H1 (cell line): ENCODE data around the gene PYCARD. TPM values are rescaled to one million over a fixed set of nuclear protein-coding genes. Genes with fewer than 3 reads are reported as not detected.
A peak's percentile ranks its signal among the peaks of the same experiment; 100 is the strongest.

Source experiments
- CTCF ChIA-PET: fragments of 300-600 bp; sonication (Branson Sonifier 250); formaldehyde crosslinking; loops from one replicate; lab custom pipeline; 2021; ENCODE audit not compliant: partially characterized antibody; lab: Charles Lee
- POLR2A ChIA-PET: fragments of 300-600 bp; sonication (Branson Sonifier 250); formaldehyde crosslinking; loops from one replicate; lab custom pipeline; 2021; ENCODE audit warnings: inconsistent platforms; ENCODE audit not compliant: partially characterized antibody; lab: Charles Lee
- DNase-seq, 2 experiments: peaks; one replicate each; pipeline versions ENCODE4 v3.0.0 to v3.0.0-alpha.2; 2010 to 2022; ENCODE audit warnings: low spot score in 2 of 2, low read depth in 1 of 2, mixed read lengths in 1 of 2
- FAIRE-seq: peaks from 2 replicates; lab custom pipeline; 2011; peaks lifted over from hg19 to GRCh38; lab: Jason Lieb, UNC
- H2AFZ ChIP-seq: 2 replicates; pipeline ENCODE4 v1.8.1; 2012; ENCODE audit warnings: low read length, inconsistent platforms
- H2AK5ac ChIP-seq: 2 replicates; pipeline ENCODE4 v1.6.1; 2013; ENCODE audit warnings: low read depth, low read length
- H2BK120ac ChIP-seq: replicated peaks from 2 replicates; pipeline ENCODE3; 2013; ENCODE audit warnings: low read depth, low read length, inconsistent platforms
- H2BK12ac ChIP-seq: 2 replicates; pipeline ENCODE4 v1.6.1; 2013; ENCODE audit warnings: low read depth, low read length
- H2BK15ac ChIP-seq: 2 replicates; pipeline ENCODE4 v1.6.1; 2013; ENCODE audit warnings: low read length
- H2BK20ac ChIP-seq: 2 replicates; pipeline ENCODE4 v1.6.1; 2013; ENCODE audit warnings: low read length
- H2BK5ac ChIP-seq: 2 replicates; pipeline ENCODE4 v1.6.1; 2013; ENCODE audit warnings: low read depth, low read length
- H3K14ac ChIP-seq: 2 replicates; pipeline ENCODE4 v1.6.1; 2013; ENCODE audit warnings: inconsistent platforms; ENCODE audit not compliant: insufficient read length
- H3K18ac ChIP-seq: 2 replicates; pipeline ENCODE4 v1.6.1; 2013; ENCODE audit warnings: low read length; ENCODE audit errors: extremely low read depth
- H3K23ac ChIP-seq: 2 replicates; pipeline ENCODE4 v1.6.1; 2013; ENCODE audit warnings: inconsistent platforms; ENCODE audit not compliant: insufficient read length
- H3K23me2 ChIP-seq: 2 replicates; pipeline ENCODE4 v1.6.1; 2013; ENCODE audit warnings: low read depth, low read length
- H3K27ac ChIP-seq: 2 replicates; pipeline ENCODE4 v1.6.1; 2011; ENCODE audit warnings: low read depth, low read length, inconsistent platforms
- H3K27me3 ChIP-seq, 4 experiments: replicated peaks in 1 of 4; 1 replicate in 1 of 4; 2 replicates in 3 of 4; pipeline versions ENCODE4 v1.6.1 to v1.8.1; 2011 to 2013; ENCODE audit warnings: low read length in 3 of 4, mild to moderate bottlenecking in 3 of 4, inconsistent platforms in 2 of 4, mixed read lengths in 2 of 4, moderate library complexity in 1 of 4; ENCODE audit not compliant: control insufficient read depth in 3 of 4, insufficient read depth in 3 of 4; ENCODE audit errors: extremely low read depth in 1 of 4
- H3K36me3 ChIP-seq, 4 experiments: 2 replicates each; pipeline versions ENCODE4 v1.6.1 to v1.8.1; 2011 to 2013; ENCODE audit warnings: mild to moderate bottlenecking in 4 of 4, low read length in 3 of 4, moderate library complexity in 2 of 4, control low read depth in 1 of 4, inconsistent platforms in 1 of 4; ENCODE audit not compliant: insufficient read depth in 4 of 4, control insufficient read depth in 2 of 4
- H3K4ac ChIP-seq: replicated peaks from 2 replicates; pipeline ENCODE3; 2013; ENCODE audit warnings: low read length, low read depth, mixed read lengths, inconsistent platforms; ENCODE audit not compliant: insufficient read length
- H3K4me1 ChIP-seq, 4 experiments: replicated peaks in 1 of 4; 1 replicate in 1 of 4; 2 replicates in 3 of 4; pipeline versions ENCODE4 v1.6.1 to v1.8.1; 2011 to 2013; ENCODE audit warnings: low read length in 3 of 4, inconsistent platforms in 2 of 4, mixed read lengths in 1 of 4; ENCODE audit not compliant: insufficient read depth in 4 of 4, control insufficient read depth in 3 of 4
- H3K4me2 ChIP-seq, 2 experiments: 2 replicates each; pipeline versions ENCODE4 v1.6.1 to v1.8.1; 2011 to 2013; ENCODE audit warnings: low read depth in 2 of 2, low read length in 2 of 2, control low read depth in 1 of 2, inconsistent platforms in 1 of 2, mild to moderate bottlenecking in 1 of 2; ENCODE audit not compliant: insufficient read depth in 1 of 2
- H3K4me3 ChIP-seq, 4 experiments: fragments of 200-600, 300-600 bp in 1 of 4; sonication (generic), shearing (Covaris generic), sonication (Bioruptor Twin) in 1 of 4; 2 replicates each; pipeline versions ENCODE4 v1.5.1 to v1.8.1; 2011 to 2016; ENCODE audit warnings: low read length in 4 of 4, low read depth in 3 of 4, control low read depth in 2 of 4, inconsistent platforms in 2 of 4, mild to moderate bottlenecking in 2 of 4, mixed read lengths in 1 of 4, moderate library complexity in 1 of 4; ENCODE audit not compliant: insufficient read depth in 2 of 4; ENCODE audit errors: extremely low read depth in 1 of 4
- H3K56ac ChIP-seq: replicated peaks from 2 replicates; pipeline ENCODE3; 2013; ENCODE audit warnings: low read depth, mild to moderate bottlenecking, mixed read lengths, low read length, inconsistent platforms; ENCODE audit not compliant: insufficient read length
- H3K79me1 ChIP-seq: 2 replicates; pipeline ENCODE4 v1.6.1; 2013; ENCODE audit warnings: low read depth, low read length, control low read depth
- H3K79me2 ChIP-seq, 2 experiments: 2 replicates each; pipeline versions ENCODE4 v1.6.1 to v1.8.1; 2012 to 2013; ENCODE audit warnings: low read length in 2 of 2, mild to moderate bottlenecking in 2 of 2, inconsistent platforms in 1 of 2; ENCODE audit not compliant: insufficient read depth in 2 of 2, control insufficient read depth in 1 of 2
- H3K9ac ChIP-seq, 4 experiments: replicated peaks in 1 of 4; 1 replicate in 1 of 4; 2 replicates in 3 of 4; pipeline versions ENCODE4 v1.6.1 to v1.8.1; 2011 to 2013; ENCODE audit warnings: low read depth in 3 of 4, low read length in 3 of 4, control low read depth in 2 of 4, mild to moderate bottlenecking in 2 of 4, moderate library complexity in 2 of 4, inconsistent platforms in 1 of 4; ENCODE audit errors: extremely low read depth in 1 of 4
- H3K9me3 ChIP-seq, 2 experiments: 2 replicates each; pipeline versions ENCODE4 v1.6.1 to v1.8.1; 2012 to 2013; ENCODE audit warnings: mild to moderate bottlenecking in 2 of 2, moderate library complexity in 2 of 2, control low read depth in 1 of 2, inconsistent platforms in 1 of 2, low read depth in 1 of 2, low read length in 1 of 2, mixed read lengths in 1 of 2; ENCODE audit not compliant: insufficient read depth in 2 of 2
- H4K20me1 ChIP-seq, 2 experiments: replicated peaks in 1 of 2; 2 replicates each; pipeline versions ENCODE3 to v1.8.1; 2011 to 2013; ENCODE audit warnings: inconsistent platforms in 2 of 2, low read length in 2 of 2, mild to moderate bottlenecking in 1 of 2; ENCODE audit not compliant: insufficient read depth in 2 of 2, control insufficient read depth in 1 of 2
- H4K5ac ChIP-seq: 2 replicates; pipeline ENCODE4 v1.6.1; 2013; ENCODE audit warnings: low read length, low read depth, mixed read lengths, inconsistent platforms; ENCODE audit not compliant: insufficient read length
- H4K8ac ChIP-seq: 2 replicates; pipeline ENCODE4 v1.8.0; 2013; ENCODE audit warnings: mild to moderate bottlenecking, moderate library complexity, low read length, inconsistent platforms; ENCODE audit not compliant: insufficient read depth; ENCODE audit errors: extremely low read depth
- H4K91ac ChIP-seq: replicated peaks from 2 replicates; pipeline ENCODE3; 2013; ENCODE audit warnings: low read length, mixed read lengths, inconsistent platforms; ENCODE audit not compliant: insufficient read length
- KDM1A ChIP-seq: fragments of 200-600, 300-600 bp; sonication (generic); IDR thresholded peaks from 2 replicates; pipeline ENCODE4 v1.7.1; 2016; ENCODE audit warnings: mild to moderate bottlenecking, low read length, borderline replicate concordance
- MAFK ChIP-seq: IDR thresholded peaks from 2 replicates; pipeline ENCODE4 v1.6.1; 2012; ENCODE audit warnings: low read depth, mild to moderate bottlenecking, improper control_type of control experiment, low read length
- SAP30 ChIP-seq: fragments of 300-600 bp; sonication (generic); IDR thresholded peaks from 2 replicates; pipeline ENCODE4 v1.7.1; 2012; ENCODE audit warnings: low read length, moderate library complexity, mild to moderate bottlenecking, inconsistent platforms; ENCODE audit not compliant: insufficient read depth, insufficient replicate concordance
- TBP ChIP-seq: IDR thresholded peaks from 2 replicates; pipeline ENCODE4 v1.6.1; 2011; ENCODE audit warnings: low read depth, low read length, improper control_type of control experiment
- WGBS, 2 experiments: shearing (Covaris generic) in 1 of 2; methylation state at CpG; one replicate each; pipeline versions ENCODE4 v1.1.6 to v1.1.7; 2013 to 2015; ENCODE audit warnings: low lambda C conversion rate in 2 of 2, mixed read lengths in 2 of 2, inconsistent platforms in 1 of 2, low coverage in 1 of 2, missing lambda C conversion rate in 1 of 2; ENCODE audit not compliant: insufficient replicate concordance in 2 of 2, insufficient coverage in 1 of 2, insufficient read length in 1 of 2; ENCODE audit errors: extremely low coverage in 1 of 2, missing lambda C conversion rate in 1 of 2; 5-methylcytosine and 5-hydroxymethylcytosine counted together
- polyA plus RNA-seq, 7 experiments: library from polyadenylated mRNA; depleted of rRNA in 3 of 7; stranded (reverse) in 5 of 7; unstranded in 2 of 7; fragments of >200 nt in 5 of 7; fragments of 200-250 nt in 2 of 7; gene quantifications; 1 replicate in 5 of 7; 2 replicates in 1 of 7; 4 replicates in 1 of 7; pipeline versions ENCODE4 v1.2.1 to v1.2.3, GENCODE V29; 2011 to 2013; ENCODE audit warnings: missing spikeins in 2 of 7, mixed read lengths in 2 of 7
- total RNA-seq: library from RNA; stranded (reverse); fragmentation: NEBNext Ultra II Directional; extraction: Animal tissue kit (Norgen Biotek cat#: 25700); gene quantifications from 2 replicates; pipeline ENCODE4 v1.2.1, GENCODE V29; 2021
- TF ChIP-seq, protein P1 (sequence below): IDR thresholded peaks from 2 replicates; pipeline ENCODE4 v1.6.1; 2011; ENCODE audit warnings: low read length, improper control_type of control experiment
- TF ChIP-seq, protein P2 (sequence below), 3 experiments: IDR thresholded peaks; 1 replicate in 2 of 3; 2 replicates in 1 of 3; pipeline versions ENCODE4 v1.5.1 to v1.6.1; 2011; ENCODE audit warnings: low read length in 3 of 3, mild to moderate bottlenecking in 3 of 3, inconsistent platforms in 2 of 3, low read depth in 1 of 3, moderate library complexity in 1 of 3; ENCODE audit not compliant: insufficient read depth in 1 of 3; ENCODE audit errors: control extremely low read depth in 1 of 3
- TF ChIP-seq, protein P3 (sequence below): IDR thresholded peaks from 2 replicates; pipeline ENCODE4 v1.6.1; 2012; ENCODE audit warnings: low read length, inconsistent platforms

The PYCARD gene
- total and polyA plus RNA-seq, 2 of the 8 experiments (the other 6 are each of a cell fraction or from before 2014, with no cell fraction given): 29.9 to 77.9 TPM

DNA sequence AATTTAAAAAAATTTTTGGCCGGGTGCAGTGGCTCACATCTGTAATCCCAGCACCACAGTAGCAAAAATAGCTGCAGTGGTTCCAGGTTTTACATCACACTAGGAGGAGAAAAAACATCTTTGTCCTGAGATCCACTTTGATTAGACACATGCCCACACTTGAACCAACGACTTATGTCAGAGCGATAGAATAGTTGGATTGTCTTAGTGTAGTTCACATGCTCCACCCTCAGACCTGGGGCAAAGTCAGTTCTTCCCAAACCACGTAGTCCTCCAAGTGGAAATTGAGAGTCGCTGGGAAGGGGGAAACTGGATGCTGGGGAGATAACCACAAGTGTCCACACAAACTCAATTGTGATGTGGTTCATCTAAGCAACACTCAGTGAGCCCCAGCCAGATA lies 45.8 kb upstream of the PYCARD start:
- FAIRE-seq (no peak), DNase-seq (no peak)
- peak overlapping the region; percentile 73 for H3K18ac ChIP-seq
- no peak overlapping the region; the same call in 1 of the 2 replicates for H2BK5ac ChIP-seq
- H3K4me2 ChIP-seq: no peak overlapping the region
- H2BK15ac ChIP-seq: no peak overlapping the region
- no peak overlapping the region for H3K56ac ChIP-seq
- peak overlapping the region; percentile 22 for H4K91ac ChIP-seq
- H3K9ac ChIP-seq: no peak overlapping the region
- WGBS, 2 experiments: 90% methylated on average over 5 of the region's 5 CpGs; no CpG with 5 or more reads in 1 of the 2 experiments
- no peak overlapping the region for H3K4ac ChIP-seq
- CTCF ChIA-PET: interaction anchor here (1.0 to 1.7 kb wide), 4 partner anchors 8 to 109 kb away, joined by 3 to 5 read pairs (median 4); no protein-coding TSS in a partner anchor
- peak overlapping the region; percentile 0; the same call in 1 of the 2 replicates for H2BK12ac ChIP-seq
- no peak overlapping the region for H3K4me3 ChIP-seq
- H3K4me1 ChIP-seq: peaks cover 0 to 13% (median 2%) of the 10 kb centered on the region in 4 experiments; a peak in 5 of 7 replicates
- no peaks in the 10 kb centered on the region for H3K79me2 ChIP-seq
- no peak overlapping the region for H2BK20ac ChIP-seq
- H4K5ac ChIP-seq: no peak overlapping the region
- no peak overlapping the region for H4K8ac ChIP-seq
- POLR2A ChIA-PET: interaction anchor here (0.7 to 1.6 kb wide), 9 partner anchors 34 to 203 kb away, joined by 3 to 4 read pairs (median 3); partner anchors contain the start of gene TRIM72
- no peaks in the 10 kb centered on the region for H3K9me3 ChIP-seq
- no peak overlapping the region for H3K23ac ChIP-seq
- H3K23me2 ChIP-seq: no peaks in the 10 kb centered on the region
- no peak overlapping the region for H2AK5ac ChIP-seq
- no peaks in the 10 kb centered on the region for H4K20me1 ChIP-seq
- no peaks in the 10 kb centered on the region for H3K36me3 ChIP-seq
- peak overlapping the region; percentile 16 for H2BK120ac ChIP-seq
- no peak overlapping the region for H3K27ac ChIP-seq
- H3K79me1 ChIP-seq: no peaks in the 10 kb centered on the region
- peaks cover 0 to 3% (median 0%) of the 10 kb centered on the region in 4 experiments; a peak in 1 of 7 replicates for H3K27me3 ChIP-seq
- H2AFZ ChIP-seq: no peak overlapping the region
- no peak overlapping the region for H3K14ac ChIP-seq
- TF ChIP-seq, protein P1, sequence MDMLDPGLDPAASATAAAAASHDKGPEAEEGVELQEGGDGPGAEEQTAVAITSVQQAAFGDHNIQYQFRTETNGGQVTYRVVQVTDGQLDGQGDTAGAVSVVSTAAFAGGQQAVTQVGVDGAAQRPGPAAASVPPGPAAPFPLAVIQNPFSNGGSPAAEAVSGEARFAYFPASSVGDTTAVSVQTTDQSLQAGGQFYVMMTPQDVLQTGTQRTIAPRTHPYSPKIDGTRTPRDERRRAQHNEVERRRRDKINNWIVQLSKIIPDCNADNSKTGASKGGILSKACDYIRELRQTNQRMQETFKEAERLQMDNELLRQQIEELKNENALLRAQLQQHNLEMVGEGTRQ: no peak
- TF ChIP-seq TBP: no peak
- TF ChIP-seq MAFK: no peak
- no peak for TF ChIP-seq KDM1A
- TF ChIP-seq, protein P2, sequence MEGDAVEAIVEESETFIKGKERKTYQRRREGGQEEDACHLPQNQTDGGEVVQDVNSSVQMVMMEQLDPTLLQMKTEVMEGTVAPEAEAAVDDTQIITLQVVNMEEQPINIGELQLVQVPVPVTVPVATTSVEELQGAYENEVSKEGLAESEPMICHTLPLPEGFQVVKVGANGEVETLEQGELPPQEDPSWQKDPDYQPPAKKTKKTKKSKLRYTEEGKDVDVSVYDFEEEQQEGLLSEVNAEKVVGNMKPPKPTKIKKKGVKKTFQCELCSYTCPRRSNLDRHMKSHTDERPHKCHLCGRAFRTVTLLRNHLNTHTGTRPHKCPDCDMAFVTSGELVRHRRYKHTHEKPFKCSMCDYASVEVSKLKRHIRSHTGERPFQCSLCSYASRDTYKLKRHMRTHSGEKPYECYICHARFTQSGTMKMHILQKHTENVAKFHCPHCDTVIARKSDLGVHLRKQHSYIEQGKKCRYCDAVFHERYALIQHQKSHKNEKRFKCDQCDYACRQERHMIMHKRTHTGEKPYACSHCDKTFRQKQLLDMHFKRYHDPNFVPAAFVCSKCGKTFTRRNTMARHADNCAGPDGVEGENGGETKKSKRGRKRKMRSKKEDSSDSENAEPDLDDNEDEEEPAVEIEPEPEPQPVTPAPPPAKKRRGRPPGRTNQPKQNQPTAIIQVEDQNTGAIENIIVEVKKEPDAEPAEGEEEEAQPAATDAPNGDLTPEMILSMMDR (IDR thresholded peaks at IDR 0.05; ENCODE audit: control extremely low read depth in 1 of 3, insufficient read depth in 1 of 3, low read depth in 1 of 3, low read length in 3 of 3): no peak
- TF ChIP-seq, protein P3, sequence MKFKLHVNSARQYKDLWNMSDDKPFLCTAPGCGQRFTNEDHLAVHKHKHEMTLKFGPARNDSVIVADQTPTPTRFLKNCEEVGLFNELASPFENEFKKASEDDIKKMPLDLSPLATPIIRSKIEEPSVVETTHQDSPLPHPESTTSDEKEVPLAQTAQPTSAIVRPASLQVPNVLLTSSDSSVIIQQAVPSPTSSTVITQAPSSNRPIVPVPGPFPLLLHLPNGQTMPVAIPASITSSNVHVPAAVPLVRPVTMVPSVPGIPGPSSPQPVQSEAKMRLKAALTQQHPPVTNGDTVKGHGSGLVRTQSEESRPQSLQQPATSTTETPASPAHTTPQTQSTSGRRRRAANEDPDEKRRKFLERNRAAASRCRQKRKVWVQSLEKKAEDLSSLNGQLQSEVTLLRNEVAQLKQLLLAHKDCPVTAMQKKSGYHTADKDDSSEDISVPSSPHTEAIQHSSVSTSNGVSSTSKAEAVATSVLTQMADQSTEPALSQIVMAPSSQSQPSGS: no peak
- TF ChIP-seq SAP30: no peak
